GM19043 (cell line): ENCODE data around the gene RRM1.

ENCODE experiments used
- ATAC-seq: cut with Tn5 transposase; IDR thresholded peaks from one replicate; pipeline ENCODE4 v1.9.1; 2021; ENCODE audit warnings: low read depth; ENCODE audit not compliant: unreplicated experiment

Gene RRM1

GRCh38 chr11:4074266-4074665 is 20.3 kb upstream of the RRM1 start:
- ATAC-seq = no peak

GRCh38 chr11:4076774-4077173 is 17.8 kb upstream of the RRM1 start:
- ATAC-seq = no peak

GRCh38 chr11:4083198-4083597 is 11.4 kb upstream of the RRM1 start:
- ATAC-seq = no peak

- no peak for ATAC-seq
Measured at GRCh38 chr11:4084406-4085125, 10.0 kb upstream of the RRM1 start.

GRCh38 chr11:4085575-4085974 is 9.0 kb upstream of the RRM1 start:
- no peak for ATAC-seq

- no peak for ATAC-seq
Measured at GRCh38 chr11:4086575-4087353, 7.8 kb upstream of the RRM1 start.

GRCh38 chr11:4087551-4087950 is 7.0 kb upstream of the RRM1 start:
- no peak for ATAC-seq

GRCh38 chr11:4090258-4090657 is 4.3 kb upstream of the RRM1 start:
- no peak for ATAC-seq

- no peak for ATAC-seq
Measured at GRCh38 chr11:4092026-4092425, 2.6 kb upstream of the RRM1 start.

- ATAC-seq = no peak
Measured at GRCh38 chr11:4093519-4094347, 866 bp upstream of the RRM1 start.

- no peak for ATAC-seq
Measured at GRCh38 chr11:4095509-4096230, 1.1 kb downstream of the RRM1 start.

- ATAC-seq = no peak
Measured at GRCh38 chr11:4098026-4098621, 3.5 kb downstream of the RRM1 start.

- ATAC-seq = no peak
Measured at GRCh38 chr11:4102711-4103110, 8.1 kb downstream of the RRM1 start.

- ATAC-seq = no peak
Measured at GRCh38 chr11:4103269-4103668, 8.7 kb downstream of the RRM1 start.

- no peak for ATAC-seq
Measured at GRCh38 chr11:4105916-4106315, 11.3 kb downstream of the RRM1 start.

GRCh38 chr11:4111834-4112233 is 17.2 kb downstream of the RRM1 start:
- no peak for ATAC-seq

GRCh38 chr11:4115128-4115527 is 20.5 kb downstream of the RRM1 start:
- no peak for ATAC-seq

GRCh38 chr11:4118107-4118506 is 23.5 kb downstream of the RRM1 start:
- no peak for ATAC-seq

- ATAC-seq = no peak
Measured at GRCh38 chr11:4123218-4123617, 28.6 kb downstream of the RRM1 start.

GRCh38 chr11:4125141-4125540 is 30.5 kb downstream of the RRM1 start:
- ATAC-seq = no peak
